CD4-positive, alpha-beta T cell treated with Interleukin-21 for 1 hour (primary cell): Measurements from ENCODE around the gene FHIT.

ENCODE experiments used
- DNase-seq: peaks from one replicate; pipeline ENCODE4 v3.0.0-alpha.2; 2020

FHIT gene

DNA sequence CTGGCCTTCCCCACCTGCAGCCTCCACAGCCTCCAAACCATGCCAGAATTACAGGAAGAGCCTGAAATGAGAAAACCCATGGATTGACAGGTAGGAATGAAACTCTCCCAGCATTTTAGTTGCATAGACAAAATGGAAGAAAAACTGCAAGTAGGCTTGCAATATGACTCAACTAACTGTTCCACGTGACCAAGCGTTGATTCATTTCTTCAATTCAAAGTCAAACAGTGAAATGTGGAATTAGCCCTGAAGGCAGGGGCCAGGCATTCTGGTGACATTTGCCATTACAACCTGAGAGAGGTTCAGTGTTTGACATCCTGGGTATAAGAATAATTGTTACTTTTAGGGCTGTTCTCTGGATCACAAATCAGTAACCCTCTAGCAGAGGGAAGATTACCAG is 1525.0 kb downstream of the FHIT start:
- no peak for DNase-seq

DNA sequence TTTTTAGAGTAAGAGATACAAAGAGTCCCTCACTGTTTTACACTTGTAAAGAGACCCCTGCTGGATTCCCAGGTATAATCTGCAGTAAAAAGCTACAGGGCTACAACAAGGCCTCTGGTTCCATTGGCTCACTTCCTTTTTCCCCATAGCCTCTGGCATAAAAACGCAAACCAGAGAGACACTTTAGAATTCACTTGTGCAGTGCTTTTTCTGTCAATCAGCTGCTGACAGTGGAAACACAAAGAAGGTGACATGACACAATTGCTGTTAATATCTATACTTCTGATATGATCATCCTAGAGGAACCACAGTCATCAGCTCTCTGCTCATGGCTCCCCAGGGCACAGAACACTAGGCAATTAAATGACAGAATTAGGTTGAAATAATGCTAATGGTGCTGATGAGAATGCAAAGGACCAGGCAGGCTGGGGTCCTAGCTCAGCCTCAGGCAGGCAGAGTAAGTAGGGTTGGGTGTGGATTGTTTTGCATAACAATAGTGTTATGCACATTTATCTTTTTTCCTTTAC is 1533.5 kb downstream of the FHIT start:
- no peak for DNase-seq

DNA sequence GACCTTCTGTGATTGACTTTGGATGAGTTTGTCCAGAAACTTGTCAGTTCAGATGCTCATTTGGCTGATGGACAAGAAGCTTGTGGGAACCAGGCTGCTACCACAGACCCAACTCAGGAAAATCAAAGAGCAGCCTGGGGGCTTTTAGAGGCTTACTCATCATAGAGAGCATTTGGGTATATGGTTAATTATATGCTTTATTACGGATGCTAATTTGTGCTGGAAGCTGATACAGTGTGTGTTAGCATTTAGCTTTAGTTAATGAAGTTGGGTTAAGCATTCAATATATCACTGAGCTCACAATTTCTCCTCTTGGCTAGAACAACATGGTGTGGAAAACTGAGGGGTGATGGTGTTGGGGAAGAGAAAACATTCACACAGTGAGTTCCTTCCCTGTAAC is 1537.2 kb downstream of the FHIT start:
- no peak for DNase-seq

DNA sequence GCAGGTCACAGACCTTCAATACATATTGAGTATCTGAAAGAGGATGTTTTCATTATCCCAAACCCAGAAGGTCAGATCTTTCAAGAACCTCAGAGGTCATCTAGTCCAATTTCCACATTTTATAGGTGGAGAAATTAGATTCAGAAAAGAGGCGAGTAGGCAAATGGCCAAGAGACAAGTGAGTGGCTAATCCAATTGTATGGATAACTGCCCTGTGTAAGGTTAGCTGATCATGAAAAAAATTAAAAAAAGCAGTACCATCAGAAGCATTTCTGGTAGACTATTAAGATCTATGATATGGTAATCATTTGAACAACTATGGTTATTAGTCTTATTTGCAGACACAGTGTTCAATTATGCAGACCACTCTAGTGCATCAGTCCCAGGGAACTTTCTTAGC is 1540.7 kb downstream of the FHIT start:
- no peak for DNase-seq

DNA sequence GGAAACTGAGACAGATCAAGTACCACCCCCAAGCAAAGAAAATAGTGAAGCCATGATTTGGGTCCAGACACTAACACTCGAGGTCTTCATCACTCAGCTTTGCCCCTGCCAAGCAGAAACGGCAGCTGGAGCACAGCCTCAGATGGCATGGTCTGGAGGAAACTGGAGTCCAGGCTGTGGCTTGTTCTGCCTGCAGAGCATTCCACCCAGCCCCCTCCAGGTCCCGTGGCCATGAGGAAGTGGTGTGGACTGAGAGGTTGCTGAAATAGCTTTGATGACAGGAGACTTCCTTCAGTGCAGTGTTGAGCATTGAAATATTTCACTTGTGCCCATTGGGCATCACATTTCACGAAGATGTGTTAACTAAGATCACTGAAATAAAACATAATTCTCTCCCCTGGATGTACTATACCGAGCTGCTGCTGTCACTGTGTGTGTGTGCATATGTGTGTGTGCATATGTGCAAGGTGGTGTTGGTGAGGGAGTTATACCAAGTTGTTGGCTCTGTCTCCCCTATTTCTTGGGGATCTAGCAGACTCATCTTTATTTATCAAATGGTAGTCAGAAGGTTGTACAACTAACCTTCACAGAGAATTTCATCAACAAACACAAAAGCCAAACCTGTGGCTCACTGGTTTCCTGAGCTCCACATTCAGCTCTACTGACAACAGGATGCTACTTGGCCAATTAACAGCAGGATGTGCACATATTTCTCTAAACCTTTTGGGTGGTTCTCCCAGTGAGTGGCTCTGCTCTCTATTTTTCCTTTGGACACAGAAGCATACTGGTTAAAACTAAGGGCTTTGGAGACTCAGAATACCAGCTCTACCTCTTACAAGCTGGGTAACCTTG is 1541.3 kb downstream of the FHIT start:
- peak; percentile 9 for DNase-seq

DNA sequence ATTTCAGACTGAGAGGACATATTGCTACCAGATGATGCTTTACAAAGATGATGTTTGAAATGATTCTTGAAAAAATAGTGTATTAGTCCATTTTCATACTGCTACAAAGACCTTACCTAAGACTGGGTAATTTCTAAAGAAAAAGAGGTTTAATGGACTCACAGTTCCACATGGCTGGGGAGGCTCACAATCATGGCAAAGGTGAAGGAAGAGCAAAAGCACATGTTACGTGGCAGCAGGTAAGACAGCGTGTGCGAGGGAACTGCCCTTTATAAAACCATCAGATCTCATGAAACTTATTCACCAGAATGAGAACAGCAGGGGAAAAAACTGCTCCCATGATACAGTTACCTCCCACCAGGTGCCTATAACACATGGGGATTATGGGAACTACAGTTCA is 1543.0 kb downstream of the FHIT start:
- no peak for DNase-seq

DNA sequence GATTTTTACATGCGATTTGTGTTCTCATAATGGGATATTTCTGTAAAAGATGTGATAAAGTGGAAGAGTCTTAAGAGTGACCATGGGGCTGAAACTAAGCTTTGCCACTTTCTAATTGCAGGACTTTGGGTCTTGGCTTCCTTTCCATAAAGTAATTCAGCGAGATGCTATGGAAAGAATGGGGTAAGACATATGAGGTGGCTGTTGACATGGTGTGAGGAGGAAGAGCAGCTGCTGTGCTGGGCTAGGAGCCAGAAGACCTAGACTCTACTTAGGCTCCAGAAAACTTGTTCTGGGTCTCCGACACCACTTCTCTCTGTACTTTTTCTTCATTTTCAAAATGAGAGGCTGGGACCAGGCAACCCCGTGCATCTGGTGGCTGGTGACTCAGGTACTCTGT is 1547.0 kb downstream of the FHIT start:
- no peak for DNase-seq

DNA sequence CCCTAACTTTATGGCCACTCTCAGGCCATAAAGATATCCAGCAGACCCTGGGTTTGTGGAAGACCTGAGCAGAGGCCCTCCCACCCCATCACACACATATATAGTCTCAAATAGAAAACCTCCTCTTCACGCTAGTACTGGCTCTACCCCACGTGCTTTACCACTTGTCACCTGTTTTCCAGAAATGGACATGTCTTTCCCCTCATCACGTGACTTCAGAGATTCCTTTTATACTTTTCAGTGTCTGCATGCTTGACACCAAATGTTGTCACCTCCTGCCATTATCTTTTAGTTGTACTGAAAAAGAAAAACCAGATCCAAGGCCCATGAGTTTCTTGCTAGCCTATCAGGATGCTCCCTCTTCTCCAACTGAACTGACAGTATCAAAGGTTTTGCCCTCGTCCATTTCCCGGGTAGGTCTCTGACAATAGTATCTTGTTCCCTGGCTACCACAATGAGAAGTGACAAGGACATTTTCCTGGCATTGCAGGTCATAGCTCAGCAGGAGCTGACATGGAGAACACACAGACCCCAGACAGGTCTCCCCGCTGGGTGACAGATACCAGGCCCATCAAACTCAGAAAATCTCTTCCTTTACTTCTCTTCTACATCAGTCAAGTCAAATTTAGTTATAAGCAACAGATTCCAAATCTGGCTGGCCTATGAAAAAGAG is 1551.5 kb downstream of the FHIT start:
- DNase-seq, result no peak
